PC-9 (cell line): ENCODE results near the gene STK32B. TPM values are rescaled to one million over a fixed set of nuclear protein-coding genes. Genes with fewer than 3 reads are reported as not detected.

Experiments used
- BruUV-seq: library from RNA; stranded (reverse); fragments of 400-500 nt; replicated peaks from 2 replicates; lab custom pipeline; 2021; lab: Mats Ljungman, UMichigan
- CTCF ChIA-PET: fragments of 300-600 bp; sonication (Branson Sonifier 250); formaldehyde crosslinking; loops from one replicate; lab custom pipeline; 2022; ENCODE audit warnings: antibody characterized with exemption; lab: Charles Lee
- POLR2A ChIA-PET: fragments of 300-600 bp; sonication (Branson Sonifier 250); formaldehyde crosslinking; loops from one replicate; lab custom pipeline; 2022; ENCODE audit warnings: antibody characterized with exemption; ENCODE audit not compliant: unreplicated experiment; lab: Charles Lee
- DNase-seq, 2 experiments: peaks; one replicate each; pipeline versions ENCODE4 v3.0.0 to v3.0.0-alpha.2; 2015 to 2022; ENCODE audit warnings: mixed read lengths in 1 of 2
- H2AFZ ChIP-seq: fragments of 200-600 bp; sonication (generic); 2 replicates; pipeline ENCODE4 v1.8.1; 2017; ENCODE audit warnings: antibody characterized with exemption
- H3F3A ChIP-seq: fragments of 200-600 bp; sonication (generic); 2 replicates; pipeline ENCODE4 v1.8.1; 2017; ENCODE audit warnings: antibody characterized with exemption, mild to moderate bottlenecking, low read depth; ENCODE audit not compliant: insufficient read depth
- H3K27ac ChIP-seq: fragments of 200-600 bp; sonication (generic); 2 replicates; pipeline ENCODE4 v1.6.1; 2016; ENCODE audit warnings: mixed run types
- H3K27me3 ChIP-seq: fragments of 200-600 bp; sonication (generic); 2 replicates; pipeline ENCODE4 v1.6.1; 2016; ENCODE audit warnings: low read depth, mixed run types; ENCODE audit not compliant: insufficient read depth
- H3K36me3 ChIP-seq: fragments of 200-600 bp; sonication (generic); 2 replicates; pipeline ENCODE4 v1.6.1; 2016; ENCODE audit warnings: low read depth, mixed run types
- H3K4me1 ChIP-seq: fragments of 200-600 bp; sonication (generic); replicated peaks from 2 replicates; pipeline ENCODE4 v1.6.1; 2016; ENCODE audit warnings: mixed run types; ENCODE audit not compliant: insufficient read depth
- H3K4me2 ChIP-seq: fragments of 200-600 bp; sonication (generic); 2 replicates; pipeline ENCODE4 v1.6.1; 2017; ENCODE audit warnings: mixed run types
- H3K4me3 ChIP-seq: fragments of 200-600 bp; sonication (generic); 2 replicates; pipeline ENCODE4 v1.6.1; 2016; ENCODE audit warnings: mixed run types
- H3K79me2 ChIP-seq: fragments of 200-600 bp; sonication (generic); 2 replicates; pipeline ENCODE4 v1.6.1; 2017; ENCODE audit warnings: low read depth, mixed run types
- H3K9me2 ChIP-seq: fragments of 200-600 bp; sonication (generic); 2 replicates; pipeline ENCODE4 v1.8.1; 2017; ENCODE audit warnings: mild to moderate bottlenecking; ENCODE audit not compliant: insufficient read depth
- H3K9me3 ChIP-seq: fragments of 200-600 bp; sonication (generic); 2 replicates; pipeline ENCODE4 v1.8.1; 2016; ENCODE audit warnings: low read depth; ENCODE audit not compliant: insufficient read depth
- H4K20me1 ChIP-seq: fragments of 200-600 bp; sonication (generic); 2 replicates; pipeline ENCODE4 v1.8.1; 2017; ENCODE audit not compliant: insufficient read depth
- CTCF ChIP-seq: fragments of 200-600 bp; sonication (generic); conservative IDR thresholded peaks from 2 replicates; pipeline ENCODE4 v1.6.1; 2017; ENCODE audit warnings: mixed run types, antibody characterized with exemption, mild to moderate bottlenecking, moderate library complexity
- EZH2 ChIP-seq: fragments of 200-600 bp; sonication (generic); IDR thresholded peaks from 2 replicates; pipeline ENCODE4 v1.8.0; 2017; ENCODE audit warnings: antibody characterized with exemption, low read depth
- intact Hi-C: fragments of 100-400 bp; cut with micrococcal nuclease; formaldehyde crosslinking; loops from one replicate; pipeline ENCODE4 v1.10.0; 2022; ENCODE audit not compliant: unreplicated experiment
- total RNA-seq: library from RNA; stranded (reverse); gene quantifications from 2 replicates; pipeline ENCODE4 v1.2.3, GENCODE V29; 2021

STK32B gene
- total RNA-seq, 1 experiment from 2014 or later, result not detected

- TF ChIP-seq EZH2 (no peak), CTCF (no peak)
- CTCF ChIA-PET, result no interaction called here
- Histone ChIP-seq H3K9me2 (no peaks in the 10 kb centered on the region), H3K79me2 (no peaks in the 10 kb centered on the region), H4K20me1 (no peaks in the 10 kb centered on the region), H3K9me3 (no peaks in the 10 kb centered on the region), H3K4me1 (no peaks in the 10 kb centered on the region), H2AFZ (no peak overlapping the region), H3K4me3 (no peak overlapping the region), H3K27ac (no peak overlapping the region), H3K4me2 (no peak overlapping the region), H3F3A (no peaks in the 10 kb centered on the region), H3K36me3 (no peaks in the 10 kb centered on the region), H3K27me3 (peaks cover 26% of the 10 kb centered on the region; the same call in 1 of the 2 replicates)
- BruUV-seq, result no TSS peak
- POLR2A ChIA-PET, result no interaction called here
- intact Hi-C loops, result no loop called here
- DNase-seq, result no peak
These were observed 216.1 kb downstream of the STK32B start for GRCh38 chr4:5267408-5267807.

- no peak for DNase-seq
- Histone ChIP-seq H3K9me2 (no peaks in the 10 kb centered on the region), H3K4me1 (no peaks in the 10 kb centered on the region), H3K4me2 (no peak overlapping the region), H3K4me3 (no peak overlapping the region), H3K79me2 (no peaks in the 10 kb centered on the region), H3K27ac (no peak overlapping the region), H3K27me3 (0 out of 2 replicates have a peak, but pooled peaks cover 6% of the 10 kb centered on the region), H3F3A (no peaks in the 10 kb centered on the region), H3K36me3 (no peaks in the 10 kb centered on the region), H4K20me1 (no peaks in the 10 kb centered on the region), H2AFZ (no peak overlapping the region), H3K9me3 (no peaks in the 10 kb centered on the region)
- TF ChIP-seq CTCF (no peak), EZH2 (no peak)
- ChIA-PET POLR2A (no interaction called here), CTCF (no interaction called here)
- intact Hi-C loops, result no loop called here
- BruUV-seq, result no TSS peak
These were observed 225.3 kb downstream of the STK32B start for GRCh38 chr4:5276475-5277075.

- H3K36me3 ChIP-seq, result no peaks in the 10 kb centered on the region
- no peaks in the 10 kb centered on the region for H3K9me2 ChIP-seq
- no peak overlapping the region for H3K27ac ChIP-seq
- TF ChIP-seq CTCF (no peak), EZH2 (no peak)
- BruUV-seq, result no TSS peak
- H3F3A ChIP-seq, result no peaks in the 10 kb centered on the region
- H3K9me3 ChIP-seq, result no peaks in the 10 kb centered on the region
- ChIA-PET POLR2A (no interaction called here), CTCF (no interaction called here)
- no peak overlapping the region for H3K4me3 ChIP-seq
- no peaks in the 10 kb centered on the region for H3K4me1 ChIP-seq
- intact Hi-C loops, result no loop called here
- H3K79me2 ChIP-seq, result no peaks in the 10 kb centered on the region
- 0 out of 2 replicates have a peak, but pooled peaks cover 6% of the 10 kb centered on the region for H3K27me3 ChIP-seq
- DNase-seq, result no peak
- no peak overlapping the region for H3K4me2 ChIP-seq
- H4K20me1 ChIP-seq, result no peaks in the 10 kb centered on the region
- H2AFZ ChIP-seq, result no peak overlapping the region
These were observed 225.8 kb downstream of the STK32B start for GRCh38 chr4:5277079-5277478.
